Measurements from ENCODE around the gene YJU2. TPM values are rescaled to one million over a fixed set of nuclear protein-coding genes. Genes with fewer than 3 reads are reported as not detected.

The YJU2 gene
- total RNA-seq, 4 donors from 2014 or later: 18.5 to 33.0 (median 23.2) TPM

GRCh38 chr19:4302243-4302640, 55.4 kb downstream of the YJU2 start, which contains the start of gene TMIGD2:
Gene TMIGD2, minus strand, starts transcription at chr19:4302389. Its CDS starts 4 bp downstream, at chr19:4302385.
- Histone ChIP-seq H3K27ac (no peak within 1 kb of the TSS), H3K4me3 (no peak within 1 kb of the TSS), H3K27me3 (peaks cover 0 to 41% (median 0%) of the 10 kb centered on the region in 4 donors), H3K36me3 (no peaks in the 10 kb centered on the region), H3K9me3 (no peaks in the 10 kb centered on the region), H3K4me1 (peaks cover 0 to 7% (median 6%) of the 10 kb centered on the region in 3 donors)
- no peak for TF ChIP-seq CTCF (IDR thresholded peaks at IDR 0.05)
- no peak for DNase-seq
- intact Hi-C loops (cut with DNase I): no loop called here
- 37% methylated on average over 6 of the region's 8 CpGs; no CpG with 5 or more reads in 1 of the 2 donors for WGBS, 2 donors

- intact Hi-C loops (cut with DNase I): no loop called here
- no peaks in the 10 kb centered on the region for H3K36me3 ChIP-seq
- no peaks in the 10 kb centered on the region for H3K9me3 ChIP-seq
- no peak overlapping the region for H3K27ac ChIP-seq
- 36 to 44% methylated on average over 17 of the region's 18 CpGs for WGBS, 2 donors
- peak overlapping the region in 2 of 4 donors; percentile 41 to 58 for H3K4me3 ChIP-seq
- no peak for DNase-seq
- H3K27me3 ChIP-seq: peaks cover 0 to 39% (median 0%) of the 10 kb centered on the region in 4 donors
- peaks cover 0 to 7% (median 6%) of the 10 kb centered on the region in 3 donors for H3K4me1 ChIP-seq
- TF ChIP-seq POLR2A (IDR thresholded peaks at IDR 0.05): no peak
- TF ChIP-seq CTCF (IDR thresholded peaks at IDR 0.05): no peak
These were observed 57.1 kb downstream of the YJU2 start for GRCh38 chr19:4303819-4304537.

DNA sequence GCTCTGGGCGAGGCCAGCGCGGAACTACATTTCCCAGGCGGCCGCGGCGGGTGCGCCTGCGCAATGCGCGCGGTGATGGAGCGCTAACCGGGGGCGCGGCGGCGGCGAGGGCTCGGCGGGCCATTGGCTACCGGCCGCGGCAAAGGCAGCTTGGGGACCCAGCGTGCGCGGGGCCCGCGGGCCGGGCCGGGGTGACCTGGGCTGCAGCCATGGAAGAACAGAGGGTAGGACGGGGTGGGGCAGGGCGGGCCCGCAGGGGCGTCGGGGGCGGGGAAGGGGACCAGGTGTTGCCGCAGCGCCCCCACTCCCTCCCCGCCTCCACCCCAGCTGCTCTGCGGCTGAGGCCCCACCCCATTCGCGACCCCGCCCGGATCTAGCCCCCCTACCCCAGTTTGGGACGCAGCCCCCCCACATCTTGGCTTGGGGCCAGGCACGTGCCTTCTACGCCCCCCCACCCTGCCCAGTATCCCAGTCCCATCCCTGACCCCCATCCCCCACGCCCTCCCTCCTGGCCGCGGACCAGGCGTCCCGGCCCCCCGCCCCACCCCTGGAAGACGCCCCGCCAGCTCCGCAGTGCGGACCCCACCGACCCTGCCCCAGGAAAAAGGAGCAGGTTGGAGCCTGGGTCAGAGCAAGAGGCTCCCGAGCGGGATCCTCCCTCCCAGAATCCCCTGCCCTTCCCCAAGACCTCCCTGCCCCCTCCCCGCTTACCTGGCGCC, 57.8 kb downstream of the YJU2 start, which contains the start of gene FSD1:
FSD1 (plus strand) TSS at position 61 of the 719 bp plus-strand sequence; CDS start at position 210, 149 bp downstream.
- peaks cover 0 to 7% (median 6%) of the 10 kb centered on the region in 3 donors for H3K4me1 ChIP-seq
- 0 to 11% methylated on average over 3 to 10 of the region's 63 CpGs for WGBS, 2 donors
- no peaks in the 10 kb centered on the region for H3K36me3 ChIP-seq
- H3K4me3 ChIP-seq: peak within 1 kb of the TSS in 3 of 4 donors; percentile 10 to 58 (median 41)
- TF ChIP-seq CTCF (IDR thresholded peaks at IDR 0.05) (no peak), POLR2A (IDR thresholded peaks at IDR 0.05) (no peak)
- H3K27ac ChIP-seq: no peak within 1 kb of the TSS
- no peak for DNase-seq
- H3K27me3 ChIP-seq: peaks cover 0 to 39% (median 0%) of the 10 kb centered on the region in 4 donors
- intact Hi-C loops (cut with DNase I): no loop called here
- H3K9me3 ChIP-seq: no peaks in the 10 kb centered on the region

GRCh38 chr19:4305257-4305612, 58.4 kb downstream of the YJU2 start:
- Histone ChIP-seq H3K36me3 (no peaks in the 10 kb centered on the region), H3K9me3 (no peaks in the 10 kb centered on the region), H3K27me3 (peaks cover 0 to 39% (median 0%) of the 10 kb centered on the region in 4 donors), H3K4me3 (no peak overlapping the region), H3K4me1 (peaks cover 0 to 7% (median 6%) of the 10 kb centered on the region in 3 donors), H3K27ac (no peak overlapping the region)
- 60 to 64% methylated on average over 5 to 6 of the region's 7 CpGs for WGBS, 2 donors
- no peak for DNase-seq
- intact Hi-C loops (cut with DNase I): no loop called here
- TF ChIP-seq POLR2A (IDR thresholded peaks at IDR 0.05): no peak
- TF ChIP-seq CTCF (IDR thresholded peaks at IDR 0.05): no peak

DNA sequence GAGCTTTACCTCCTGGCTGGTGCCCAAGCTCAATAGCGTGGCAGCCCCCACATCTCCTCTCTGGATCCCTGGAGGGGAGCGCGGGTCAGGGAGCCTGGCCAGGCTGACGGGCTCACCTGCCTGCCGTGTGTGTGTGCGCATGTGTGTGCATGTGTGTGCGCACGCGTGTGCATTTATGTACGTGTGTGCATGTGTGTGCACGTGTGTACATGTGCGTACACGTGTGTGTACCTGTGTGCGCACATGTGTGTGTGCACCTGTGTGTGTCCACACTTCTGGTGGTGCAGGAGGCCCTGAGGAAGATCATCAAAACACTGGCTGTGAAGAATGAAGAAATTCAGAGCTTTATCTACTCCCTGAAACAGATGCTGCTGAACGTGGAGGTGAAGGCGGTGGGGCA, 58.8 kb downstream of the YJU2 start:
- H3K4me1 ChIP-seq: peaks cover 0 to 7% (median 6%) of the 10 kb centered on the region in 3 donors
- peaks cover 0 to 39% (median 0%) of the 10 kb centered on the region in 4 donors for H3K27me3 ChIP-seq
- TF ChIP-seq POLR2A (IDR thresholded peaks at IDR 0.05) (no peak), CTCF (IDR thresholded peaks at IDR 0.05) (no peak)
- WGBS, 2 donors: 74 to 76% methylated on average over 8 to 9 of the region's 16 CpGs
- intact Hi-C loops (cut with DNase I): no loop called here
- no peak overlapping the region for H3K4me3 ChIP-seq
- no peaks in the 10 kb centered on the region for H3K36me3 ChIP-seq
- no peak for DNase-seq
- no peak overlapping the region for H3K27ac ChIP-seq
- no peaks in the 10 kb centered on the region for H3K9me3 ChIP-seq
